ENCODE data around the gene CAMK2D. TPM values are rescaled to one million over a fixed set of nuclear protein-coding genes. Genes with fewer than 3 reads are reported as not detected.

Gene CAMK2D
- total RNA-seq, 1 experiment from 2014 or later = 9.0 TPM

DNA sequence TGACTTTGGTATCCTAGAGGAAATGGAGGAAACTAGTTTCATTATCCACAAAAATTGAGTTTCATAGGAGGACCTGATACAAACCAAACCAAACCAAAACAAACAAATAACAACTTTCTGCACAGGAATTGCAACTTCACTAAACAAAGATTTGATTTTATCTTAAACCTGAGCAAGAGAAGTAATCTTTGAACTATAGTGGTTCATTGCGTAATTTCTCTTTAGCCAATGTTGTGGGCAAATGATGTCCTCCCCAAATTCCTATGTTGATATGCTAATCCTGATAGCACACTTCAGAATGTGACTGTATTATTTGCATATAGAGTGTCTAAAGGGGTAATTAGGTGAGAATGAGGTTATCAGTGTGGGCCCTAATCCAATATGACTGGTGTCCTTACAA is 102.4 kb downstream of the CAMK2D start:
- Histone ChIP-seq H3K4me2 (ENCODE audit: insufficient read depth, insufficient read length, low read length) (no peak overlapping the region), H3K4ac (ENCODE audit: low read depth, low read length) (no peak overlapping the region), H2BK5ac (ENCODE audit: insufficient read length, low read length) (no peak overlapping the region), H4K5ac (ENCODE audit: insufficient read length, low read depth, low read length) (no peak overlapping the region), H3K27ac (ENCODE audit: insufficient read length, low read depth, low read length) (no peak overlapping the region), H2AFZ (ENCODE audit: low read length) (no peak overlapping the region), H2BK12ac (ENCODE audit: insufficient read length, low read depth, low read length) (no peak overlapping the region), H3K27me3 (ENCODE audit: insufficient read depth, low read length) (no peaks in the 10 kb centered on the region), H3K4me1 (ENCODE audit: insufficient read depth, low read length) (peaks cover 9% of the 10 kb centered on the region; the same call in 1 of the 2 replicates), H4K20me1 (ENCODE audit: control insufficient read depth, insufficient read depth, insufficient read length) (no peaks in the 10 kb centered on the region), H2AK5ac (ENCODE audit: insufficient read length, low read length) (no peak overlapping the region), H3K9me3 (ENCODE audit: control insufficient read depth, low read depth, low read length) (no peaks in the 10 kb centered on the region), H3K14ac (ENCODE audit: insufficient read depth, low read length) (no peak overlapping the region), H3T11ph (ENCODE audit: low read length) (no peak overlapping the region), H3K56ac (ENCODE audit: insufficient read length, low read depth, low read length) (no peak overlapping the region), H2BK120ac (ENCODE audit: low read depth, low read length, poor library complexity, severe bottlenecking) (no peak overlapping the region), H4K8ac (replicated peaks; ENCODE audit: insufficient read length, low read depth, low read length) (no peak overlapping the region), H3K79me1 (ENCODE audit: insufficient read depth, low read depth, low read length, poor library complexity, severe bottlenecking) (no peaks in the 10 kb centered on the region), H2BK15ac (ENCODE audit: low read depth, low read length) (no peak overlapping the region), H3K23ac (ENCODE audit: insufficient read length, low read depth, low read length) (no peak overlapping the region), H4K91ac (ENCODE audit: insufficient read length, low read depth, low read length) (no peak overlapping the region), H3K18ac (ENCODE audit: insufficient read length, low read depth, low read length) (no peak overlapping the region), H3K79me2 (ENCODE audit: insufficient read depth, low read length) (no peaks in the 10 kb centered on the region), H3K23me2 (ENCODE audit: insufficient read length, low read depth, low read length, poor library complexity, severe bottlenecking) (no peaks in the 10 kb centered on the region), H3K9ac (ENCODE audit: extremely low read depth, insufficient read length, low read length) (no peak overlapping the region), H2BK20ac (ENCODE audit: low read depth, low read length, poor library complexity, severe bottlenecking) (no peak overlapping the region)
- H3K4me3 Mint-ChIP-seq = no peak overlapping the region
- no peaks in the 10 kb centered on the region for H3K27me3 Mint-ChIP-seq (ENCODE audit: low read depth)
- peaks cover 10 to 14% of the 10 kb centered on the region in 2 experiments for H3K4me1 Mint-ChIP-seq
- WGBS (ENCODE audit: extremely low coverage, insufficient read length, low lambda C conversion rate) = no CpG with 5 or more reads among the region's 1 CpG
- H3K9me3 Mint-ChIP-seq = no peaks in the 10 kb centered on the region
- no peak overlapping the region for H3K27ac Mint-ChIP-seq
- DNase-seq = no peak
- no peaks in the 10 kb centered on the region; a peak in 2 of 7 replicates for H3K36me3 Mint-ChIP-seq (ENCODE audit: insufficient read depth in 1 of 3, low read depth in 3 of 3)
- TF ChIP-seq, protein P1, sequence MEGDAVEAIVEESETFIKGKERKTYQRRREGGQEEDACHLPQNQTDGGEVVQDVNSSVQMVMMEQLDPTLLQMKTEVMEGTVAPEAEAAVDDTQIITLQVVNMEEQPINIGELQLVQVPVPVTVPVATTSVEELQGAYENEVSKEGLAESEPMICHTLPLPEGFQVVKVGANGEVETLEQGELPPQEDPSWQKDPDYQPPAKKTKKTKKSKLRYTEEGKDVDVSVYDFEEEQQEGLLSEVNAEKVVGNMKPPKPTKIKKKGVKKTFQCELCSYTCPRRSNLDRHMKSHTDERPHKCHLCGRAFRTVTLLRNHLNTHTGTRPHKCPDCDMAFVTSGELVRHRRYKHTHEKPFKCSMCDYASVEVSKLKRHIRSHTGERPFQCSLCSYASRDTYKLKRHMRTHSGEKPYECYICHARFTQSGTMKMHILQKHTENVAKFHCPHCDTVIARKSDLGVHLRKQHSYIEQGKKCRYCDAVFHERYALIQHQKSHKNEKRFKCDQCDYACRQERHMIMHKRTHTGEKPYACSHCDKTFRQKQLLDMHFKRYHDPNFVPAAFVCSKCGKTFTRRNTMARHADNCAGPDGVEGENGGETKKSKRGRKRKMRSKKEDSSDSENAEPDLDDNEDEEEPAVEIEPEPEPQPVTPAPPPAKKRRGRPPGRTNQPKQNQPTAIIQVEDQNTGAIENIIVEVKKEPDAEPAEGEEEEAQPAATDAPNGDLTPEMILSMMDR (conservative IDR thresholded peaks at IDR 0.05) = no peak
